ENCODE measurements around the gene KIF17. TPM values are rescaled to one million over a fixed set of nuclear protein-coding genes. Genes with fewer than 3 reads are reported as not detected.
A peak's percentile ranks its signal among the peaks of the same experiment; 100 is the strongest.

Gene KIF17
- total RNA-seq (not detected), polyA plus RNA-seq (not detected)

GRCh38 chr1:20717452-20718342, at the start of gene KIF17:
Gene KIF17, minus strand, starts transcription at chr1:20718007. Its CDS starts 301 bp downstream, at chr1:20717706.
- no peaks in the 10 kb centered on the region for H3K36me3 Mint-ChIP-seq
- peak within 1 kb of the TSS in 5 of 8 donors; percentile 32 to 66 (median 60) for H3K27ac Mint-ChIP-seq
- H3K36me3 ChIP-seq (ENCODE audit: insufficient read depth, low read length): no peaks in the 10 kb centered on the region
- POLR2A ChIA-PET: no interaction called here
- H3K4me1 Mint-ChIP-seq: peaks cover 0 to 15% (median 8%) of the 10 kb centered on the region in 3 donors
- peak within 1 kb of the TSS; percentile 50 to 88 (median 73) for H3K4me3 Mint-ChIP-seq
- H3K4me1 ChIP-seq (ENCODE audit: insufficient read depth, low read length): no peaks in the 10 kb centered on the region
- peak within 1 kb of the TSS; percentile 26 for H3K4me3 ChIP-seq (ENCODE audit: low read length)
- H3K27me3 ChIP-seq (ENCODE audit: insufficient read depth, low read length, poor library complexity, severe bottlenecking): no peaks in the 10 kb centered on the region
- H3K27ac ChIP-seq (ENCODE audit: low read depth, low read length): no peak within 1 kb of the TSS
- peaks cover 26 to 30% of the 10 kb centered on the region in 2 donors for H3K27me3 Mint-ChIP-seq
- no peaks in the 10 kb centered on the region for H3K9me3 Mint-ChIP-seq
- CTCF ChIA-PET: interaction anchor here (1.3 to 2.5 kb wide), 2 partner anchors 21 to 477 kb away, joined by 3 to 11 read pairs; no protein-coding TSS in a partner anchor
- no peaks in the 10 kb centered on the region for H3K9me3 ChIP-seq (ENCODE audit: low read length)
- DNase-seq: peak; percentile 33 to 69 (median 67)

- no peaks in the 10 kb centered on the region for H3K9me3 ChIP-seq (ENCODE audit: low read length)
- H3K27ac ChIP-seq (ENCODE audit: low read depth, low read length): no peak overlapping the region
- H3K4me1 ChIP-seq (ENCODE audit: insufficient read depth, low read length): no peaks in the 10 kb centered on the region
- DNase-seq: no peak
- no peak overlapping the region for H3K4me3 Mint-ChIP-seq
- POLR2A ChIA-PET: interaction anchor here (1.2 kb wide), 1 partner anchor 19 kb away, joined by 5 read pairs; the partner anchor contains the start of gene HP1BP3
- no peaks in the 10 kb centered on the region for H3K9me3 Mint-ChIP-seq
- peaks cover 4 to 93% (median 20%) of the 10 kb centered on the region in 3 donors for H3K36me3 Mint-ChIP-seq
- no peaks in the 10 kb centered on the region for H3K27me3 Mint-ChIP-seq
- H3K27me3 ChIP-seq (ENCODE audit: insufficient read depth, low read length, poor library complexity, severe bottlenecking): no peaks in the 10 kb centered on the region
- peaks cover 80% of the 10 kb centered on the region for H3K36me3 ChIP-seq (ENCODE audit: insufficient read depth, low read length)
- H3K4me1 Mint-ChIP-seq: peaks cover under 1 to 2% (median under 1%) of the 10 kb centered on the region in 3 donors
- CTCF ChIA-PET: no interaction called here
- peak overlapping the region in 1 of 8 donors; percentile 80 for H3K27ac Mint-ChIP-seq
- H3K4me3 ChIP-seq (ENCODE audit: low read length): no peak overlapping the region
Measured at GRCh38 chr1:20767271-20767670, 49.5 kb upstream of the KIF17 start.

- Histone ChIP-seq H3K4me3 (ENCODE audit: low read length) (no peak overlapping the region), H3K27me3 (ENCODE audit: insufficient read depth, low read length, poor library complexity, severe bottlenecking) (no peaks in the 10 kb centered on the region), H3K4me1 (ENCODE audit: insufficient read depth, low read length) (no peaks in the 10 kb centered on the region), H3K27ac (ENCODE audit: low read depth, low read length) (no peak overlapping the region), H3K9me3 (ENCODE audit: low read length) (no peaks in the 10 kb centered on the region), H3K36me3 (ENCODE audit: insufficient read depth, low read length) (peaks cover 73% of the 10 kb centered on the region)
- Mint-ChIP-seq H3K4me3 (no peak overlapping the region), H3K9me3 (no peaks in the 10 kb centered on the region), H3K36me3 (peaks cover 6 to 92% (median 23%) of the 10 kb centered on the region in 3 donors), H3K27me3 (no peaks in the 10 kb centered on the region), H3K27ac (peak overlapping the region in 1 of 8 donors; percentile 21), H3K4me1 (peaks cover 0 to 2% (median 0%) of the 10 kb centered on the region in 3 donors)
- POLR2A ChIA-PET: no interaction called here
- DNase-seq: no peak
- CTCF ChIA-PET: no interaction called here
Measured at GRCh38 chr1:20763417-20763816, 45.6 kb upstream of the KIF17 start.

- Histone ChIP-seq H3K36me3 (ENCODE audit: insufficient read depth, low read length) (peaks cover 60% of the 10 kb centered on the region), H3K27me3 (ENCODE audit: insufficient read depth, low read length, poor library complexity, severe bottlenecking) (no peaks in the 10 kb centered on the region), H3K4me3 (ENCODE audit: low read length) (no peak overlapping the region), H3K4me1 (ENCODE audit: insufficient read depth, low read length) (no peaks in the 10 kb centered on the region), H3K9me3 (ENCODE audit: low read length) (no peaks in the 10 kb centered on the region), H3K27ac (ENCODE audit: low read depth, low read length) (no peak overlapping the region)
- Mint-ChIP-seq H3K27me3 (no peaks in the 10 kb centered on the region), H3K27ac (no peak overlapping the region), H3K9me3 (no peaks in the 10 kb centered on the region), H3K4me3 (no peak overlapping the region), H3K36me3 (peaks cover 3 to 88% (median 24%) of the 10 kb centered on the region in 3 donors), H3K4me1 (peaks cover 0 to 3% (median 2%) of the 10 kb centered on the region in 3 donors)
- no peak for DNase-seq
- POLR2A ChIA-PET: no interaction called here
- CTCF ChIA-PET: no interaction called here
Measured at GRCh38 chr1:20760322-20760721, 42.5 kb upstream of the KIF17 start.

GRCh38 chr1:20753589-20753988, 35.8 kb upstream of the KIF17 start:
- CTCF ChIA-PET: no interaction called here
- Histone ChIP-seq H3K4me3 (ENCODE audit: low read length) (no peak overlapping the region), H3K36me3 (ENCODE audit: insufficient read depth, low read length) (peaks cover 38% of the 10 kb centered on the region), H3K27me3 (ENCODE audit: insufficient read depth, low read length, poor library complexity, severe bottlenecking) (no peaks in the 10 kb centered on the region), H3K9me3 (ENCODE audit: low read length) (no peaks in the 10 kb centered on the region), H3K4me1 (ENCODE audit: insufficient read depth, low read length) (no peaks in the 10 kb centered on the region), H3K27ac (ENCODE audit: low read depth, low read length) (no peak overlapping the region)
- no peak for DNase-seq
- Mint-ChIP-seq H3K9me3 (no peaks in the 10 kb centered on the region), H3K27me3 (no peaks in the 10 kb centered on the region), H3K36me3 (peaks cover 0 to 73% (median 19%) of the 10 kb centered on the region in 3 donors), H3K4me3 (no peak overlapping the region), H3K27ac (peak overlapping the region in 3 of 8 donors; percentile 23 to 69 (median 25)), H3K4me1 (peaks cover 7 to 11% (median 7%) of the 10 kb centered on the region in 3 donors)
- POLR2A ChIA-PET: no interaction called here

GRCh38 chr1:20751462-20751990, 33.7 kb upstream of the KIF17 start:
- Mint-ChIP-seq H3K9me3 (no peaks in the 10 kb centered on the region), H3K4me1 (peaks cover 7 to 11% (median 7%) of the 10 kb centered on the region in 3 donors), H3K27me3 (no peaks in the 10 kb centered on the region), H3K4me3 (no peak overlapping the region), H3K36me3 (peaks cover 0 to 75% (median 17%) of the 10 kb centered on the region in 3 donors), H3K27ac (peak overlapping the region in 3 of 8 donors; percentile 54 to 70 (median 55))
- Histone ChIP-seq H3K27ac (ENCODE audit: low read depth, low read length) (no peak overlapping the region), H3K4me3 (ENCODE audit: low read length) (no peak overlapping the region), H3K4me1 (ENCODE audit: insufficient read depth, low read length) (no peaks in the 10 kb centered on the region), H3K36me3 (ENCODE audit: insufficient read depth, low read length) (peaks cover 44% of the 10 kb centered on the region), H3K27me3 (ENCODE audit: insufficient read depth, low read length, poor library complexity, severe bottlenecking) (no peaks in the 10 kb centered on the region), H3K9me3 (ENCODE audit: low read length) (no peaks in the 10 kb centered on the region)
- POLR2A ChIA-PET: no interaction called here
- CTCF ChIA-PET: interaction anchor here (1.2 kb wide), 1 partner anchor 55 kb away, joined by 4 read pairs; no protein-coding TSS in a partner anchor
- no peak for DNase-seq

GRCh38 chr1:20742671-20743070, 24.9 kb upstream of the KIF17 start:
- H3K36me3 Mint-ChIP-seq: peaks cover 0 to 85% (median 17%) of the 10 kb centered on the region in 3 donors

DNA sequence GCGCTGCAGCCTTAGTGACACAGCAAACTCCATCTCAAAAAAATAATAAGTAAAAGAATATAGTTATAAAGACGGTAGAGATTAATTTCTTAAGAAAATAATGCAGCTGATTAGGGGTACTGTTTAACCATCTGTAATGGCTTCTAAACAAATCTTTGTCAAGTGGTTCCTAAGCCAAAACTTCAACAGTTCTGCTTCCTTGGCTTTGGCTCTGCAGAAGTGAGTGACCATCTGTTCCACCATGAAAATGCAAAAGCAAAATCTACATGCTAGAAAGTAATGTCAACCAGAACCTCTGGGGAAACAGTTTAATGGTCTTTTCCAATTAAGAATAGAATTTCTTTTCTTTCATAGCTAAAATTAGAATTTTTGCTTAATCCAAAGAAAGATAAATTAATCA, 23.0 kb upstream of the KIF17 start:
- no peaks in the 10 kb centered on the region for H3K27me3 ChIP-seq (ENCODE audit: insufficient read depth, low read length, poor library complexity, severe bottlenecking)
- Mint-ChIP-seq H3K27ac (peak overlapping the region in 2 of 8 donors; percentile 9 to 54), H3K4me1 (no peaks in the 10 kb centered on the region), H3K4me3 (no peak overlapping the region), H3K27me3 (no peaks in the 10 kb centered on the region), H3K36me3 (peaks cover 0 to 76% (median 16%) of the 10 kb centered on the region in 3 donors), H3K9me3 (no peaks in the 10 kb centered on the region)
- H3K4me1 ChIP-seq (ENCODE audit: insufficient read depth, low read length): no peaks in the 10 kb centered on the region
- H3K9me3 ChIP-seq (ENCODE audit: low read length): no peaks in the 10 kb centered on the region
- ChIA-PET CTCF (no interaction called here), POLR2A (no interaction called here)
- no peak overlapping the region for H3K4me3 ChIP-seq (ENCODE audit: low read length)
- H3K27ac ChIP-seq (ENCODE audit: low read depth, low read length): no peak overlapping the region
- H3K36me3 ChIP-seq (ENCODE audit: insufficient read depth, low read length): peaks cover 34% of the 10 kb centered on the region
- DNase-seq: no peak

More at GRCh38 chr1:20742671-20743070, 24.9 kb upstream of the KIF17 start:
- H3K4me3 ChIP-seq (ENCODE audit: low read length): no peak overlapping the region
- no peaks in the 10 kb centered on the region for H3K4me1 ChIP-seq (ENCODE audit: insufficient read depth, low read length)
- POLR2A ChIA-PET: no interaction called here
- Mint-ChIP-seq H3K4me3 (no peak overlapping the region), H3K27me3 (no peaks in the 10 kb centered on the region), H3K9me3 (no peaks in the 10 kb centered on the region), H3K27ac (peak overlapping the region in 2 of 8 donors; percentile 57 to 59), H3K4me1 (no peaks in the 10 kb centered on the region)
- H3K36me3 ChIP-seq (ENCODE audit: insufficient read depth, low read length): peaks cover 47% of the 10 kb centered on the region
- no peak overlapping the region for H3K27ac ChIP-seq (ENCODE audit: low read depth, low read length)
- H3K27me3 ChIP-seq (ENCODE audit: insufficient read depth, low read length, poor library complexity, severe bottlenecking): no peaks in the 10 kb centered on the region
- H3K9me3 ChIP-seq (ENCODE audit: low read length): no peaks in the 10 kb centered on the region
- CTCF ChIA-PET: interaction anchor here (1.5 kb wide), 1 partner anchor 46 kb away, joined by 5 read pairs; no protein-coding TSS in a partner anchor
- DNase-seq: no peak
